ENCODE results near the gene USP11. TPM values are rescaled to one million over a fixed set of nuclear protein-coding genes. Genes with fewer than 3 reads are reported as not detected.

Gene USP11
- total and polyA plus RNA-seq, 2 of the 4 experiments (the other 2 are of a cell fraction), result 33.5 to 59.7 TPM

DNA sequence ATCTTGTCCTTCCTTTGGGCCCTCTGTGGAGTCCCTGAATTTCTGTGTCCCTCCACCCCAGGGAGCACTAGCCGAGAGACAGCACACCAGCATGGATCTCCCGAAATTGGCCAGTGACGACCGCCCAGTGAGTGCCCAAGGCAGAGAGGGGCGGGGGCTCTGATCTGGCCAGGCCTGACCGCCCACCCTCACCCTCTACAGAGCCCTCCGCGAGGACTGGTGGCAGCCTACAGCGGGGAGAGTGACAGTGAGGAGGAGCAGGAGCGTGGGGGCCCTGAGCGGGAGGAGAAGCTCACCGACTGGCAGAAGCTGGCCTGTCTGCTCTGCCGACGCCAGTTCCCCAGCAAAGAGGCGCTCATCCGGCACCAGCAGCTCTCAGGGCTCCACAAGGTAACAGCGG lies 47.6 kb upstream of the USP11 start:
- dilution Hi-C loops (cut with HindIII; ENCODE audit: low sequenced_read_pairs, unreplicated experiment), result no loop called here
- Histone ChIP-seq H4K5ac (ENCODE audit: low read depth, low read length) (no peak overlapping the region), H3K9me1 (ENCODE audit: insufficient read depth, low read length) (no peaks in the 10 kb centered on the region), H2AK9ac (replicated peaks; ENCODE audit: low read depth, low read length, poor library complexity) (no peak overlapping the region), H2BK120ac (ENCODE audit: low read depth, low read length) (no peak overlapping the region), H2AFZ (replicated peaks; ENCODE audit: low read length, poor library complexity) (no peak overlapping the region), H2AK5ac (ENCODE audit: low read depth, low read length) (no peak overlapping the region), H3K79me1 (ENCODE audit: low read depth in 1 of 2, low read length in 2 of 2) (peaks cover 3% of the 10 kb centered on the region in 2 experiments; a peak in 1 of 4 replicates), H4K91ac (ENCODE audit: insufficient read depth, low read depth, low read length) (no peak overlapping the region), H3K14ac (replicated peaks; ENCODE audit: low read depth, low read length) (no peak overlapping the region), H2BK15ac (ENCODE audit: low read depth, low read length) (no peak overlapping the region), H3K56ac (ENCODE audit: extremely low read depth, insufficient read depth, low read length) (no peak overlapping the region), H4K8ac (ENCODE audit: low read depth in 2 of 2, low read length in 2 of 2) (no peak overlapping the region), H3K36me3 (ENCODE audit: control insufficient read depth, insufficient read depth, low read length) (peaks cover 21% of the 10 kb centered on the region), H3K27me3 (ENCODE audit: control insufficient read depth, insufficient read depth, low read length) (peaks cover 7% of the 10 kb centered on the region; the same call in 1 of the 2 replicates), H3K4me1 (ENCODE audit: control insufficient read depth, insufficient read depth, low read length) (no peaks in the 10 kb centered on the region), H3K9me3 (ENCODE audit: control insufficient read depth, insufficient read depth, low read length) (no peaks in the 10 kb centered on the region), H3K4me3 (ENCODE audit: insufficient read depth, low read depth, low read length) (no peak overlapping the region), H3K18ac (ENCODE audit: low read depth, low read length) (no peak overlapping the region), H4K20me1 (ENCODE audit: insufficient read depth, low read length) (no peaks in the 10 kb centered on the region; the same call in 1 of the 2 replicates), H2BK20ac (ENCODE audit: low read depth, low read length) (no peak overlapping the region), H3K23ac (ENCODE audit: low read depth, low read length) (no peak overlapping the region), H3K27ac (ENCODE audit: insufficient read depth, low read length) (no peak overlapping the region), H3K4ac (ENCODE audit: low read depth, low read length) (no peak overlapping the region), H2BK5ac (ENCODE audit: low read depth, low read length, poor library complexity, severe bottlenecking) (no peak overlapping the region), H3K9ac (ENCODE audit: low read depth, low read length) (no peak overlapping the region), H3K4me2 (ENCODE audit: low read depth, low read length) (no peak overlapping the region)
- WGBS, 2 experiments (ENCODE audit: extremely low coverage in 2 of 2, insufficient read length in 1 of 2), result 93% methylated on average over 9 of the region's 17 CpGs; no CpG with 5 or more reads in 1 of the 2 experiments
- ChIA-PET CTCF (no interaction called here), POLR2A (ENCODE audit: unreplicated experiment) (no interaction called here)
- in situ Hi-C loops (cut with MboI; ENCODE audit: low sequenced_read_pairs), result no loop called here
- BruUV-seq (replicated peaks), result no TSS peak
- ATAC-seq (ENCODE audit: low read depth) (no peak), DNase-seq (no peak)
- intact Hi-C loops (cut with micrococcal nuclease), result no loop called here
- no peak for TF ChIP-seq ELK1 (IDR thresholded peaks at IDR 0.05; ENCODE audit: borderline replicate concordance, low read depth, low read length)
- TF ChIP-seq MAFK (IDR thresholded peaks at IDR 0.05; ENCODE audit: low read depth, low read length), result no peak
- TF ChIP-seq SMC3 (IDR thresholded peaks at IDR 0.05; ENCODE audit: low read depth, low read length), result no peak
- TF ChIP-seq RFX5 (IDR thresholded peaks at IDR 0.05; ENCODE audit: low read depth, low read length), result no peak
- no peak for TF ChIP-seq MAZ (IDR thresholded peaks at IDR 0.05; ENCODE audit: borderline replicate concordance, low read depth, low read length)
- no peak for TF ChIP-seq RAD21 (IDR thresholded peaks at IDR 0.05; ENCODE audit: low read length)
- no peak for TF ChIP-seq NFE2L2 (IDR thresholded peaks at IDR 0.05; ENCODE audit: low read depth, low read length)
- no peak for TF ChIP-seq MXI1 (IDR thresholded peaks at IDR 0.05; ENCODE audit: borderline replicate concordance, low read depth, low read length)
- no peak for TF ChIP-seq BHLHE40 (IDR thresholded peaks at IDR 0.05; ENCODE audit: low read depth, low read length)

All from IMR-90 (cell line).